Chondrocyte (in vitro differentiated cells): ENCODE data around the gene KDM4C. TPM values are rescaled to one million over a fixed set of nuclear protein-coding genes. Genes with fewer than 3 reads are reported as not detected.
A peak's percentile ranks its signal among the peaks of the same experiment; 100 is the strongest.

Experiments used
- DNase-seq: peaks from one replicate; pipeline ENCODE4 v3.0.0; 2021; ENCODE audit warnings: mixed read lengths, low spot score
- H3K27ac Mint-ChIP-seq: one replicate; pipeline ENCODE4 v1.8.0; 2021; ENCODE audit warnings: mild to moderate bottlenecking, moderate library complexity, mixed read lengths; ENCODE audit not compliant: unreplicated experiment
- H3K27me3 Mint-ChIP-seq: 2 replicates; pipeline ENCODE4 v1.8.0; 2021; ENCODE audit warnings: low read depth, mixed read lengths
- H3K36me3 Mint-ChIP-seq: 2 replicates; pipeline ENCODE4 v1.8.0; 2021; ENCODE audit warnings: low read depth, mixed read lengths
- H3K4me1 Mint-ChIP-seq: 2 replicates; pipeline ENCODE4 v1.8.0; 2021; ENCODE audit warnings: low read depth, mild to moderate bottlenecking, mixed read lengths
- H3K4me3 Mint-ChIP-seq: one replicate; pipeline ENCODE4 v1.8.0; 2021; ENCODE audit warnings: mild to moderate bottlenecking, moderate library complexity, mixed read lengths; ENCODE audit not compliant: unreplicated experiment
- H3K9me3 Mint-ChIP-seq: 2 replicates; pipeline ENCODE4 v1.8.0; 2021; ENCODE audit warnings: low read depth, mixed read lengths
- total RNA-seq: library from RNA; stranded (reverse); gene quantifications from 3 replicates; pipeline ENCODE4 v1.2.1, GENCODE V29; 2021
- TF ChIP-seq, protein P1 (sequence below): fragments of 200-600 bp; sonication (generic); IDR thresholded peaks from 2 replicates; pipeline ENCODE4 v1.5.0; 2021; ENCODE audit warnings: antibody characterized with exemption, mild to moderate bottlenecking, moderate library complexity

KDM4C gene
- total RNA-seq, 1 donor from 2014 or later: 18.1 TPM

DNA sequence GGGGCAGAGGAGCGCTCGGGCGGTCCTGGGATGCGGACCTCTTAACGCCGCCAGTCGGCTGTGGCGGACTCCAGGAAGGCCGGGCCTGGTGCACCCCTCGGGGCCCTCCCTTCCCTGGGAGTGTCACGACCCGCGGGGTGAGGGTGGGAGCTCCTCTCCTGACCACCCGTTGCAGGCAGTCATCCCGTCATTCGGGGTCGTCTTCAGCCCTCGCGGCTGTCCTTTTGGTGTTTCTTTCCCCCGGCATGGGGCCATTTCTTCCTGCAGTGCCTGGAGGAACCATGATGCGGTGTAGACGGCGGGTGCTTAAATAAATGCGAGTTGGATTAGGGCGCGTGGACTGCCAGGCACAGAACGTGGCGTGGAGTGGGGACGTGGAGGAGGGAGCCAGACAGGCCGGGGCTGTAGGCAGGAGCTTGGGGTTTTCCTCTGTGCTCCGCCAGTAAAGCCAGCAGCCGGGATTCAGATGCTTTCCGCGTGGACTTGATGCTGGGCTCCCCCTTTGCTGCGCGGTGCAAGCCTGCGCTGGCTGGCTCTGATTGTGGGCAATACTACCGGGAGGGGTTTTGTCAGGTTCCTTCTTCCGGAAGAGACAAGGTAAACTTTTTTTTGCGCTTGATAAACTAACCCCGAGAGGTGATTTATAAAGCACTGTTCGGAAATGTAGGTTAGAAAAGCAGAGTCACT is 868 bp downstream of the KDM4C start:
- H3K27ac Mint-ChIP-seq: peak overlapping the region; percentile 100
- no peaks in the 10 kb centered on the region for H3K27me3 Mint-ChIP-seq
- H3K4me1 Mint-ChIP-seq: peaks cover 15% of the 10 kb centered on the region
- H3K9me3 Mint-ChIP-seq: peaks cover 4% of the 10 kb centered on the region
- DNase-seq: no peak
- TF ChIP-seq, protein P1, sequence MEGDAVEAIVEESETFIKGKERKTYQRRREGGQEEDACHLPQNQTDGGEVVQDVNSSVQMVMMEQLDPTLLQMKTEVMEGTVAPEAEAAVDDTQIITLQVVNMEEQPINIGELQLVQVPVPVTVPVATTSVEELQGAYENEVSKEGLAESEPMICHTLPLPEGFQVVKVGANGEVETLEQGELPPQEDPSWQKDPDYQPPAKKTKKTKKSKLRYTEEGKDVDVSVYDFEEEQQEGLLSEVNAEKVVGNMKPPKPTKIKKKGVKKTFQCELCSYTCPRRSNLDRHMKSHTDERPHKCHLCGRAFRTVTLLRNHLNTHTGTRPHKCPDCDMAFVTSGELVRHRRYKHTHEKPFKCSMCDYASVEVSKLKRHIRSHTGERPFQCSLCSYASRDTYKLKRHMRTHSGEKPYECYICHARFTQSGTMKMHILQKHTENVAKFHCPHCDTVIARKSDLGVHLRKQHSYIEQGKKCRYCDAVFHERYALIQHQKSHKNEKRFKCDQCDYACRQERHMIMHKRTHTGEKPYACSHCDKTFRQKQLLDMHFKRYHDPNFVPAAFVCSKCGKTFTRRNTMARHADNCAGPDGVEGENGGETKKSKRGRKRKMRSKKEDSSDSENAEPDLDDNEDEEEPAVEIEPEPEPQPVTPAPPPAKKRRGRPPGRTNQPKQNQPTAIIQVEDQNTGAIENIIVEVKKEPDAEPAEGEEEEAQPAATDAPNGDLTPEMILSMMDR: peak; percentile 25
- peak overlapping the region; percentile 96 for H3K4me3 Mint-ChIP-seq
- no peaks in the 10 kb centered on the region for H3K36me3 Mint-ChIP-seq

DNA sequence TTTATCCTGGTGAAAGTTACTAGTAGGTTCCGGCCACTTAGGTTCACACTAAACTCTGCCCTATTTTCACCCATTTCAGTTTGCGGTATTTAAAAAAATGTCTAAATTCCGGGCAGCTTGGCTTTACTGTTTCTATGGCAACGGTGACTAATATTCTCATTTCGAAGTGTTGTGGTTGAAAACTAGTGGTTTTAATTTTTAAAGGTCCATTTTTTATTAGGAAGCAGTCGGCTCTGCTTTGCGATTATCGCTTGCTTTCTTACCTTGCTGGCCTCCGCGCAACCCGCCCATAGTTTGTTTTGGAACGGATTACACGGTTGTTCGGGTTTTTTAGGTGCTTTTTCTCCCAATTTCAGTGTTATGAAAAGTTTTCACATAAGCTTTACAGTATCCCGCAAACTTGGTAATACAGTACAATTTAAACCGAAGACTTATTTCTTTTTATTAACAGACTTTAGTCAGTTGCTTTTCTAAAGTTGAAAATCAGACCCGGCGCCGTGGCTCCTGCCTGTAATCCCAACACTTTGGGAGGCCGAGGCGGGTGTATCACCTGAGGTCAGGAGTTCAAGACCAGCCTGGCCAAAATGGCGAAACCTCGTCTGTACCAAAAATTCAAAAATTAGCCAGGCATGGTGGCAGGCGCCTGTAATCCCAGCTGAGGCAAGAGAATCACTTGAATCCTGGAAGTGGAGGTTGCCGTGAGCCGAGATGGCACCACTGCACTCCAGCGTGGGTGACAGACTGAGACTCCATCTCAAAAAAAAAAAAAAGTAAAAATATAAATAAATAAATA is 1.6 kb downstream of the KDM4C start:
- Mint-ChIP-seq H3K4me3 (peak overlapping the region; percentile 96), H3K27me3 (no peaks in the 10 kb centered on the region), H3K36me3 (no peaks in the 10 kb centered on the region), H3K27ac (peak overlapping the region; percentile 100), H3K4me1 (peaks cover 20% of the 10 kb centered on the region), H3K9me3 (peaks cover 4% of the 10 kb centered on the region)
- TF ChIP-seq, protein P1: no peak
- no peak for DNase-seq

DNA sequence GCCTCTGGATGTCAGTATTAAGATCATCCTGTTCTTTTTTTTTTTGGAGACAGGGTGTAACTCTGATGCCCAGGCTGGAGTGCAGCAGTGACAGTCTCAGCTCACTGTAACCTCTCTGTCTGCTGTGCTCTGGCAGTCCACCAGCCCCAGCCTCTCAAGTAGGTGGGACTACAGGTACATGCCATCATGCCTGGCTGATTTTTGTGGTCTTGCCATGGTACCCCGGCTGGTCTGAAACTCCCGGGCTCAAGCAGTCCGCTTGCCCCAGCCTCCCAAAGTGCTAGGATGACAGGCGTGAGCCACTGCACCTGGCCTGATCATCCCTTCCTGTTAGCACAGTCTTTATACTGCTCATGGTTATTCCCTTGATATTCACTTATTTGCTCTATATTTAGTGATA is 3.5 kb downstream of the KDM4C start:
- Mint-ChIP-seq H3K27ac (no peak overlapping the region), H3K4me1 (peaks cover 28% of the 10 kb centered on the region), H3K36me3 (no peaks in the 10 kb centered on the region), H3K4me3 (no peak overlapping the region), H3K27me3 (no peaks in the 10 kb centered on the region), H3K9me3 (peaks cover 4% of the 10 kb centered on the region)
- TF ChIP-seq, protein P1: no peak
- no peak for DNase-seq

DNA sequence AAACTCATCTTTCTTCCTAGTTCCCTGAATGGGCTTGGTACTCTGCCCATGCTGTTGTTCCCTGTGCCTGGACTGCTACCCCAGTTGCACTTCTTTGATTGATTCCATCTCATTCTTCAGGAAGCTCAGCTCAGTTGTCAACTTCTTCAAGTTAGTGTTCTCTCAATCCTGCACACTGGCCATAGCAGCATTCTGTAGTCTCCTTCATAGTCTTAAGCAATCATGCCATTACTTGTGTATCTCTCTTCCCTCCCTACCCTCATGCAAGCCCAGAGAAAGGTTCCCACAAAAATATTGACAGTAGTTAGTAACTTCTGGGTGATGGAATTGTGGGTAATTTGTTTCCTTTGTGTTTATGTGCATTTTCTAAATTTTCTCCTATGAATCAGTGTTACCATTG is 5.5 kb downstream of the KDM4C start:
- no peak for DNase-seq
- Mint-ChIP-seq H3K9me3 (peaks cover 4% of the 10 kb centered on the region), H3K4me3 (no peak overlapping the region), H3K27me3 (no peaks in the 10 kb centered on the region), H3K36me3 (no peaks in the 10 kb centered on the region), H3K4me1 (peaks cover 23% of the 10 kb centered on the region), H3K27ac (no peak overlapping the region)
- TF ChIP-seq, protein P1: no peak

DNA sequence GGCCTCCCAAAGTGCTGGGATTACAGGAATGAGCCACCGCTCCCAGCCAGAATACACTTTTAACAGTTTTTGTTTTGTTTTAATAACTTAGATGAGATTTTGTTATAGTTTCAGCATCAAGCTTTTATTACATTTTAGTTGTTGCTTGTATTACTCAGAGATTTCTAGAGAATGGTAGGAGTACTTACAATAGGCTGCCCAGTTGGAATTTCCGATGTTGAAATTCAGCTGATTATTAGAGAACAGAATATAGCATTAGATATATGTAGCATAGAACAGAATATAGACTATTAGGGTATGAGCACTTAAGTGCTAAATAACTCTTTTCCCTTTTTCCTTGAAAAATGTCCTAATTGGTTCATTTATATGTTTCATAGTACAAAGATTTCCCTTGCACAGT is 6.2 kb downstream of the KDM4C start:
- H3K27me3 Mint-ChIP-seq: no peaks in the 10 kb centered on the region
- DNase-seq: no peak
- TF ChIP-seq, protein P1: no peak
- peaks cover 25% of the 10 kb centered on the region for H3K4me1 Mint-ChIP-seq
- no peak overlapping the region for H3K4me3 Mint-ChIP-seq
- peaks cover 4% of the 10 kb centered on the region for H3K9me3 Mint-ChIP-seq
- H3K36me3 Mint-ChIP-seq: no peaks in the 10 kb centered on the region
- no peak overlapping the region for H3K27ac Mint-ChIP-seq
